AG04450 (cell line): Measurements from ENCODE around the gene CCDC187. TPM values are rescaled to one million over a fixed set of nuclear protein-coding genes. Genes with fewer than 3 reads are reported as not detected.
A peak's percentile ranks its signal among the peaks of the same experiment; 100 is the strongest.

Source experiments
- CTCF ChIA-PET: fragments of 300-600, 350-600 bp; formaldehyde crosslinking; extraction: SDS; loops from one replicate; lab custom pipeline; 2022; ENCODE audit warnings: antibody characterized with exemption, inconsistent platforms; lab: Charles Lee
- POLR2A ChIA-PET: fragments of 350-600 bp; formaldehyde crosslinking; extraction: SDS; loops from one replicate; lab custom pipeline; 2021; ENCODE audit warnings: antibody characterized with exemption, inconsistent platforms; lab: Yijun Ruan, JAX
- DNase-seq: peaks from one replicate; pipeline ENCODE4 v3.0.0-alpha.2; 2011; ENCODE audit warnings: low read depth, low spot score
- H3K27ac ChIP-seq: one replicate; pipeline ENCODE4 v1.5.1; 2012; ENCODE audit warnings: low read depth, low read length, control low read depth
- H3K27me3 ChIP-seq: one replicate; pipeline ENCODE4 v1.6.0; 2012; ENCODE audit warnings: low read length; ENCODE audit not compliant: control insufficient read depth, insufficient read depth
- H3K4me3 ChIP-seq: 2 replicates; pipeline ENCODE4 v1.5.1; 2011; ENCODE audit warnings: mild to moderate bottlenecking, low read depth, low read length, control low read depth
- H3K9me3 ChIP-seq: 2 replicates; pipeline ENCODE4 v1.5.1; 2012; ENCODE audit warnings: low read length; ENCODE audit not compliant: control insufficient read depth, insufficient read depth
- CTCF ChIP-seq: IDR thresholded peaks from 2 replicates; pipeline ENCODE4 v1.5.1; 2011; ENCODE audit warnings: low read depth, low read length, control low read depth, inconsistent platforms
- polyA plus RNA-seq: library from polyadenylated mRNA; depleted of rRNA; stranded (reverse); fragments of >200 nt; gene quantifications from 2 replicates; pipeline ENCODE4 v1.2.3, GENCODE V29; 2011

Gene CCDC187
- polyA plus RNA-seq, 1 experiment = not detected

GRCh38 chr9:136273244-136273865 lies 30.5 kb downstream of the CCDC187 start:
- Histone ChIP-seq H3K9me3 (no peaks in the 10 kb centered on the region; the same call in none of the 2 replicates), H3K27ac (no peak overlapping the region), H3K27me3 (peaks cover 42% of the 10 kb centered on the region), H3K4me3 (no peak overlapping the region)
- no peak for TF ChIP-seq CTCF
- no peak for DNase-seq
- POLR2A ChIA-PET = no interaction called here
- CTCF ChIA-PET = interaction anchor here (1.1 kb wide), 1 partner anchor 11 kb away, joined by 4 read pairs; no protein-coding TSS in a partner anchor

- ChIA-PET POLR2A (no interaction called here), CTCF (no interaction called here)
- no peak for TF ChIP-seq CTCF
- no peaks in the 10 kb centered on the region; the same call in none of the 2 replicates for H3K9me3 ChIP-seq
- H3K27ac ChIP-seq = no peak overlapping the region
- peaks cover 34% of the 10 kb centered on the region for H3K27me3 ChIP-seq
- no peak overlapping the region for H3K4me3 ChIP-seq
- no peak for DNase-seq
Measured at GRCh38 chr9:136270173-136270705, 33.7 kb downstream of the CCDC187 start.

- POLR2A ChIA-PET = interaction anchor here (1.6 kb wide), 1 partner anchor 20 kb away, joined by 3 read pairs; no protein-coding TSS in a partner anchor
- no peak for TF ChIP-seq CTCF
- Histone ChIP-seq H3K4me3 (no peak overlapping the region), H3K27ac (no peak overlapping the region), H3K27me3 (peaks cover 22% of the 10 kb centered on the region), H3K9me3 (no peaks in the 10 kb centered on the region; the same call in none of the 2 replicates)
- CTCF ChIA-PET = interaction anchor here (1.1 kb wide), 1 partner anchor 101 kb away, joined by 3 read pairs; no protein-coding TSS in a partner anchor
- DNase-seq = no peak
Measured at GRCh38 chr9:136268735-136269134, 35.2 kb downstream of the CCDC187 start.

GRCh38 chr9:136268318-136268717 lies 35.6 kb downstream of the CCDC187 start:
- H3K27me3 ChIP-seq = peaks cover 19% of the 10 kb centered on the region
- 0 out of 2 replicates have a peak, but pooled peaks have one; percentile 12 for TF ChIP-seq CTCF
- H3K4me3 ChIP-seq = no peak overlapping the region
- H3K9me3 ChIP-seq = no peaks in the 10 kb centered on the region; the same call in none of the 2 replicates
- DNase-seq = no peak
- ChIA-PET CTCF (interaction anchor here (0.5 to 1.1 kb wide), 3 partner anchors 100 to 236 kb away, joined by 3 read pairs; no protein-coding TSS in a partner anchor), POLR2A (interaction anchor here (1.6 kb wide), 1 partner anchor 19 kb away, joined by 3 read pairs; no protein-coding TSS in a partner anchor)
- H3K27ac ChIP-seq = no peak overlapping the region
